ENCODE measurements around the gene PTGER2. TPM values are rescaled to one million over a fixed set of nuclear protein-coding genes. Genes with fewer than 3 reads are reported as not detected.

PTGER2 gene
- total and polyA plus RNA-seq, 10 of the 15 experiments (the other 5 are each of a cell fraction or from before 2014, with no cell fraction given), result 0.03 to 1.6 (median 0.33) TPM

DNA sequence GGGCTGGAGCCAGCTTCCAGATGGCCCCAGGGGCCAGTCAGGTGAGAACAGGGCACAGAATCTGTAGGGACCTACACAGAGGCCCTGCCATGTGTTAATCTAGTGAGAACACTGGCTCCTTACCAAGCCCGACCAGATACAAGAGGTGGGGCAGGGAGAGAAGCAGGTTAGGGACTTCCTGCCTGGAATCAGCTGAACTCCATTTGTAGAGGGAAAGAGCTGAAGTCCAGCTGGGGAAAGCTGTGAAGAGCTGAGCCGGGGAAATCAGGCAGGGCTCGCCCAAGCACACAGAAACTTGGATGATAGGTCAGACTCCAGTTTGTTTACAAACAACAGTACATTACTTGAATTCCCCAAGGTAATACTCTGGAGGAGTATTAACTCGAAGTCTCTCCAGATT is 46.7 kb downstream of the PTGER2 start:
- DNase-seq (ENCODE audit: low read depth, low spot score) (no peak), ATAC-seq (no peak), FAIRE-seq (no peak)
- no peaks in the 10 kb centered on the region for H3K4me1 ChIP-seq (ENCODE audit: control insufficient read depth, insufficient read depth, low read length)
- H2AFZ ChIP-seq (ENCODE audit: control insufficient read depth, low read depth, low read length), result no peak overlapping the region
- in situ Hi-C loops (cut with MboI), result no loop called here
- no peak overlapping the region for H3K4me3 ChIP-seq
- ChIA-PET SMC1A (ENCODE audit: uncharacterized antibody, unreplicated experiment) (no interaction called here), RAD21 (ENCODE audit: unreplicated experiment) (no interaction called here), POLR2A (no interaction called here), CTCF (no interaction called here)
- intact Hi-C loops (cut with micrococcal nuclease; ENCODE audit: unreplicated experiment), result no loop called here
- no peaks in the 10 kb centered on the region for H3K9me3 ChIP-seq (replicated peaks; ENCODE audit: control insufficient read depth, insufficient read depth, low read length)
- H3K36me3 ChIP-seq (ENCODE audit: control insufficient read depth in 2 of 2, insufficient read depth in 2 of 2, low read length in 1 of 2), result no peaks in the 10 kb centered on the region
- H3K4me2 ChIP-seq (ENCODE audit: control insufficient read depth, insufficient read depth), result no peak overlapping the region
- TF ChIP-seq ZZZ3 (IDR thresholded peaks at IDR 0.05; ENCODE audit: control insufficient read depth, insufficient read length, low read depth), result no peak
- H3K27ac ChIP-seq (ENCODE audit: control insufficient read depth, insufficient read depth), result no peak overlapping the region
- H3K27me3 ChIP-seq (replicated peaks in 1 of 2; ENCODE audit: control insufficient read depth in 2 of 2, insufficient read depth in 2 of 2, low read length in 1 of 2), result peaks cover 0 to 3% of the 10 kb centered on the region in 2 experiments; a peak in 1 of 4 replicates
- no peak overlapping the region for H3K9ac ChIP-seq (ENCODE audit: control insufficient read depth, insufficient read depth, low read length)
- H3K79me2 ChIP-seq (ENCODE audit: control insufficient read depth, insufficient read depth, low read length), result no peaks in the 10 kb centered on the region
- H4K20me1 ChIP-seq (ENCODE audit: control insufficient read depth, insufficient read depth), result no peaks in the 10 kb centered on the region
- 42% methylated on average over 4 of the region's 4 CpGs for WGBS (ENCODE audit: insufficient coverage, insufficient replicate concordance, low lambda C conversion rate, missing lambda C conversion rate)
- BruUV-seq (replicated peaks), result no TSS peak

DNA sequence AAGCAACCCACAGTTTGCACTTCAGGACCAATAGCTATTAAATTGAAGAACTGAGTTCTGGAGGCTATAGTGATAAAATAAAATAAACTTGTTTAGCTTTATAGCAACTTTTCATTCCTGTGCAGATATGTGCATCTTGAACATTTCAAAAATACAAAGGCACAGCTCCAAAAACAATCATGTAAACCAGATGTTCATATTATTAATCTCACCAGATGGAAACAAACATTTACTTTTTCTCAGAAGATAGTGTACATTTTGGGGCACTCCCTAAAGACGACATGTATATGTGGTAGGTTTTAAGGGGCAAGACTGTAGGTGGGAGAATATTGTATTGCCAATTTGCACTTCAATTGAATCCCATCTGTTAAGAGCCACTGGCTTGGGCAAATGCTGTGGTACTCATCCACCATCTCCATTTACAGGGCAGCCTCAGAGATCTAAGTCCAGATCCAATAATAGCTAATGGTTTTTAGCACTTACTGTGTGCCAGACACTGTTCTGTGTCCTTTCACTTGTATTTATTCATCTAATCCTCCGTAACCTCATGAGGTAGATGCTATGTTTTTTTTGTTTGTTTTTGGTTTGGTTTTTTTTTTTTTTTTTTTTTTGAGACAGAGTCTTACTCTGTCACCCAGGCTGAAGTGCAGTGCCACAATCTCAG is 49.1 kb downstream of the PTGER2 start:
- ChIA-PET RAD21 (ENCODE audit: unreplicated experiment) (no interaction called here), CTCF (interaction anchor here (0.7 to 0.9 kb wide), 2 partner anchors 70 to 359 kb away, joined by 3 read pairs; no protein-coding TSS in a partner anchor), SMC1A (ENCODE audit: uncharacterized antibody, unreplicated experiment) (interaction anchor here (0.9 to 1.4 kb wide), 2 partner anchors 58 to 60 kb away, joined by 3 read pairs; no protein-coding TSS in a partner anchor), POLR2A (no interaction called here)
- no peak for FAIRE-seq
- H3K27me3 ChIP-seq (replicated peaks in 1 of 2; ENCODE audit: control insufficient read depth in 2 of 2, insufficient read depth in 2 of 2, low read length in 1 of 2), result no peaks in the 10 kb centered on the region; a peak in 1 of 4 replicates
- no peak overlapping the region for H2AFZ ChIP-seq (ENCODE audit: control insufficient read depth, low read depth, low read length)
- H3K27ac ChIP-seq (ENCODE audit: control insufficient read depth, insufficient read depth), result no peak overlapping the region
- H3K4me3 ChIP-seq, result no peak overlapping the region
- no peak overlapping the region for H3K4me2 ChIP-seq (ENCODE audit: control insufficient read depth, insufficient read depth)
- no peak for TF ChIP-seq BHLHE40 (IDR thresholded peaks at IDR 0.05; ENCODE audit: borderline replicate concordance in 1 of 2, low read depth in 2 of 2, low read length in 1 of 2)
- TF ChIP-seq, protein P1, sequence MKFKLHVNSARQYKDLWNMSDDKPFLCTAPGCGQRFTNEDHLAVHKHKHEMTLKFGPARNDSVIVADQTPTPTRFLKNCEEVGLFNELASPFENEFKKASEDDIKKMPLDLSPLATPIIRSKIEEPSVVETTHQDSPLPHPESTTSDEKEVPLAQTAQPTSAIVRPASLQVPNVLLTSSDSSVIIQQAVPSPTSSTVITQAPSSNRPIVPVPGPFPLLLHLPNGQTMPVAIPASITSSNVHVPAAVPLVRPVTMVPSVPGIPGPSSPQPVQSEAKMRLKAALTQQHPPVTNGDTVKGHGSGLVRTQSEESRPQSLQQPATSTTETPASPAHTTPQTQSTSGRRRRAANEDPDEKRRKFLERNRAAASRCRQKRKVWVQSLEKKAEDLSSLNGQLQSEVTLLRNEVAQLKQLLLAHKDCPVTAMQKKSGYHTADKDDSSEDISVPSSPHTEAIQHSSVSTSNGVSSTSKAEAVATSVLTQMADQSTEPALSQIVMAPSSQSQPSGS (IDR thresholded peaks at IDR 0.05; ENCODE audit: low read length), result no peak
- TF ChIP-seq RAD51 (IDR thresholded peaks at IDR 0.05), result no peak
- no peak for TF ChIP-seq SIX5 (IDR thresholded peaks at IDR 0.05; ENCODE audit: low read depth, low read length, severe bottlenecking)
- TF ChIP-seq TCF7 (IDR thresholded peaks at IDR 0.05; ENCODE audit: borderline replicate concordance), result no peak
- TF ChIP-seq RUNX3 (IDR thresholded peaks at IDR 0.05; ENCODE audit: low read length), result no peak
- TF ChIP-seq TCF12 (IDR thresholded peaks at IDR 0.05; ENCODE audit: low read depth, low read length), result no peak
- no TSS peak for BruUV-seq (replicated peaks)
- no peaks in the 10 kb centered on the region for H3K4me1 ChIP-seq (ENCODE audit: control insufficient read depth, insufficient read depth, low read length)
- no peak for DNase-seq (ENCODE audit: low read depth, low spot score)
- no peaks in the 10 kb centered on the region; the same call in 1 of the 2 replicates for H4K20me1 ChIP-seq (ENCODE audit: control insufficient read depth, insufficient read depth)
- intact Hi-C loops (cut with micrococcal nuclease; ENCODE audit: unreplicated experiment) (no loop called here), in situ Hi-C loops (cut with MboI) (no loop called here)
- H3K79me2 ChIP-seq (ENCODE audit: control insufficient read depth, insufficient read depth, low read length), result no peaks in the 10 kb centered on the region
- H3K9ac ChIP-seq (ENCODE audit: control insufficient read depth, insufficient read depth, low read length), result no peak overlapping the region
- ATAC-seq, result no peak
- no peaks in the 10 kb centered on the region for H3K36me3 ChIP-seq (ENCODE audit: control insufficient read depth in 2 of 2, insufficient read depth in 2 of 2, low read length in 1 of 2)
- 44% methylated on average over 2 of the region's 2 CpGs for WGBS (ENCODE audit: insufficient coverage, insufficient replicate concordance, low lambda C conversion rate, missing lambda C conversion rate)
- H3K9me3 ChIP-seq (replicated peaks; ENCODE audit: control insufficient read depth, insufficient read depth, low read length), result no peaks in the 10 kb centered on the region
